Kidney (tissue), 14 donors: ENCODE measurements around the gene SF3B1. TPM values are rescaled to one million over a fixed set of nuclear protein-coding genes. Genes with fewer than 3 reads are reported as not detected.

Source experiments
- DNase-seq, 5 donors: peaks; one replicate each; pipeline ENCODE4 v3.0.0-alpha.2; 2013 to 2020
- FAIRE-seq: peaks from 2 replicates; lab custom pipeline; 2012; peaks lifted over from hg19 to GRCh38; lab: Jason Lieb, UNC
- H3K27ac ChIP-seq, 2 donors: one replicate each; pipeline ENCODE4 v1.7.0; 2013; ENCODE audit warnings: low read depth in 2 of 2, low read length in 2 of 2, inconsistent platforms in 1 of 2
- H3K27me3 ChIP-seq: one replicate; pipeline ENCODE4 v1.7.1; 2013; ENCODE audit warnings: low read length, inconsistent platforms; ENCODE audit not compliant: control insufficient read depth, insufficient read depth
- H3K36me3 ChIP-seq, 3 donors: one replicate each; pipeline versions ENCODE4 v1.7.0 to v1.7.1; 2013; ENCODE audit warnings: low read length in 3 of 3, control low read depth in 1 of 3, inconsistent platforms in 1 of 3; ENCODE audit not compliant: insufficient read depth in 3 of 3, control insufficient read depth in 2 of 3
- H3K4me1 ChIP-seq, 3 donors: one replicate each; pipeline versions ENCODE4 v1.7.0 to v1.7.1; 2013; ENCODE audit warnings: low read length in 3 of 3, inconsistent platforms in 1 of 3, low read depth in 1 of 3; ENCODE audit not compliant: control insufficient read depth in 2 of 3, insufficient read depth in 2 of 3
- H3K4me3 ChIP-seq, 3 donors: one replicate each; pipeline versions ENCODE4 v1.7.0 to v1.8.1; 2013; ENCODE audit warnings: low read length in 3 of 3, control low read depth in 1 of 3, inconsistent platforms in 1 of 3
- H3K9ac ChIP-seq, 3 donors: one replicate each; pipeline versions ENCODE4 v1.7.0 to v1.7.1; 2013; ENCODE audit warnings: low read length in 3 of 3, control low read depth in 1 of 3, inconsistent platforms in 1 of 3
- H3K9me3 ChIP-seq, 3 donors: one replicate each; pipeline versions ENCODE4 v1.7.0 to v1.7.1; 2013; ENCODE audit warnings: low read length in 3 of 3, control low read depth in 1 of 3, inconsistent platforms in 1 of 3; ENCODE audit not compliant: control insufficient read depth in 2 of 3, insufficient read depth in 1 of 3
- CTCF ChIP-seq: IDR thresholded peaks from 3 replicates; pipeline ENCODE4 v1.5.1; 2012; ENCODE audit warnings: mild to moderate bottlenecking, moderate library complexity, borderline replicate concordance; ENCODE audit not compliant: insufficient read depth; ENCODE audit errors: extremely low read depth
- intact Hi-C: fragments of 100-400 bp; cut with DNase I; formaldehyde crosslinking; loops from one replicate; pipeline ENCODE4 v1.11.1; 2022
- polyA plus RNA-seq: library from polyadenylated mRNA; stranded (reverse); fragments of 350-450 nt; fragmentation: Illumina TruSeq; extraction: RNeasy Lipid Tissue Mini Kit (QIAGEN cat#74804); gene quantifications from one replicate; pipeline ENCODE4 v1.2.3, GENCODE V29; 2014; ENCODE audit warnings: low read depth, low replicate concordance; ENCODE audit not compliant: insufficient read depth
- total RNA-seq: library from RNA; stranded (reverse); fragmentation: NEBNext Ultra II Directional; extraction: Animal tissue kit (Norgen Biotek cat#: 25700); gene quantifications from one replicate; pipeline ENCODE4 v1.2.1, GENCODE V29; 2021
- donor health status: control.
- donor health status: control.
- donor health status: control.
- donor health status: control.
- donor health status: control.
- donor health status: DM: yes; HTN: yes; CAD: no.
- donor health status: Normal renal cell carcinoma (clear cell type).

Gene SF3B1
- total and polyA plus RNA-seq, 2 donors from 2014 or later: 185 to 244 TPM

DNA sequence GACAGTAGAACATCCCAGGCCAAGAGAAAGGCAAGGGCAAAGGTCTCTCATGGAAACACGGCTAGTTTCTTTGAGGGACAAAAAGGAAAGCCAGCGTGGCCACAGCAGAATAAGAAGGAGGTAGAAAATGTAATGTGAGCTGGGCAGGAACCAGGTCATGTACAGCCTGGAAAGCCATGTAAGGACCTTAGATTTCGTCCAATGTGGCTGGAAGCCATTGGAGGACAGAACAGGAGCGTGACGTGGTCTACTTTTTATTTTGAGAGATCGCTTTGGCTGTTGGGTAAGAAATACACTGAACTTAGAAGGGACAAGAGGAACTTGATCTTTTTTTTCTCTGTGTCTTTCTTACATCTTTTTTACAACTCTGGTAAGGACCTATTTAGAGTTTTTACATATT is 66.4 kb downstream of the SF3B1 start:
- intact Hi-C loops: no loop called here
- no peaks in the 10 kb centered on the region for H3K27me3 ChIP-seq
- no peak overlapping the region for H3K4me3 ChIP-seq
- H3K36me3 ChIP-seq: no peaks in the 10 kb centered on the region
- peaks cover 0 to 3% (median 0%) of the 10 kb centered on the region in 3 donors for H3K4me1 ChIP-seq
- no peak overlapping the region for H3K27ac ChIP-seq
- no peak for DNase-seq
- FAIRE-seq: no peak
- TF ChIP-seq CTCF: no peak
- no peak overlapping the region for H3K9ac ChIP-seq
- H3K9me3 ChIP-seq: no peaks in the 10 kb centered on the region

GRCh38 chr2:197363998-197364397 is 70.8 kb downstream of the SF3B1 start:
- no peak for DNase-seq
- no peaks in the 10 kb centered on the region for H3K36me3 ChIP-seq
- no peak for TF ChIP-seq CTCF
- no peaks in the 10 kb centered on the region for H3K27me3 ChIP-seq
- no peak for FAIRE-seq
- no peak overlapping the region for H3K4me3 ChIP-seq
- no peaks in the 10 kb centered on the region for H3K9me3 ChIP-seq
- intact Hi-C loops: no loop called here
- H3K9ac ChIP-seq: no peak overlapping the region
- H3K4me1 ChIP-seq: no peaks in the 10 kb centered on the region
- no peak overlapping the region for H3K27ac ChIP-seq

- intact Hi-C loops: no loop called here
- Histone ChIP-seq H3K27ac (no peak overlapping the region), H3K9me3 (no peaks in the 10 kb centered on the region), H3K36me3 (no peaks in the 10 kb centered on the region), H3K4me3 (no peak overlapping the region), H3K9ac (no peak overlapping the region), H3K4me1 (no peaks in the 10 kb centered on the region), H3K27me3 (no peaks in the 10 kb centered on the region)
- DNase-seq: no peak
- FAIRE-seq: no peak
- TF ChIP-seq CTCF: no peak
Measured at GRCh38 chr2:197360744-197361156, 74.1 kb downstream of the SF3B1 start.

- no peak for TF ChIP-seq CTCF
- DNase-seq: no peak
- Histone ChIP-seq H3K36me3 (no peaks in the 10 kb centered on the region), H3K9me3 (no peaks in the 10 kb centered on the region), H3K4me1 (no peaks in the 10 kb centered on the region), H3K27ac (no peak overlapping the region), H3K4me3 (no peak overlapping the region), H3K9ac (no peak overlapping the region), H3K27me3 (no peaks in the 10 kb centered on the region)
- intact Hi-C loops: no loop called here
- no peak for FAIRE-seq
Measured at GRCh38 chr2:197359859-197360258, 75.0 kb downstream of the SF3B1 start.
